HCT116 (cell line): Measurements from ENCODE around the gene MAPKAP1. TPM values are rescaled to one million over a fixed set of nuclear protein-coding genes. Genes with fewer than 3 reads are reported as not detected.

Source experiments
- ATAC-seq: fragments of 200-7000 bp; cut with Tn5 transposase; 2 replicates; pipeline ENCODE4 v1.9.1; 2020; ENCODE audit warnings: mild to moderate bottlenecking, moderate library complexity
- BruUV-seq: library from RNA; stranded (reverse); fragments of 400-500 nt; replicated peaks from 2 replicates; lab custom pipeline; 2021; lab: Mats Ljungman, UMichigan
- CTCF ChIA-PET: fragments of 300-600 bp; sonication (Branson Sonifier 250); formaldehyde crosslinking; loops from one replicate; lab custom pipeline; 2021; ENCODE audit warnings: antibody characterized with exemption; lab: Charles Lee
- POLR2A ChIA-PET: fragments of 300-600, 350-600 bp; sonication (Branson Sonifier 250); formaldehyde crosslinking; loops from one replicate; lab custom pipeline; 2021; ENCODE audit warnings: antibody characterized with exemption; lab: Charles Lee
- RAD21 ChIA-PET, 2 experiments: fragments of 300-600 bp; sonication (Branson Sonifier 250); formaldehyde crosslinking; loops; one replicate each; lab custom pipeline; 2023; ENCODE audit warnings: low total read pairs in 2 of 2; ENCODE audit not compliant: uncharacterized antibody in 2 of 2, unreplicated experiment in 2 of 2, low non-redundant PET in 1 of 2; lab: Charles Lee
- DNase-seq: peaks from one replicate; pipeline ENCODE4 v3.0.0-alpha.2; 2010; ENCODE audit warnings: low read depth, low spot score
- H2AFZ ChIP-seq: fragments of 200-600 bp; shearing (Covaris generic), sonication (generic); 2 replicates; pipeline ENCODE4 v1.6.1; 2017; ENCODE audit warnings: low read depth, mixed run types, mixed read lengths, antibody characterized with exemption, low read length; ENCODE audit not compliant: poor library complexity, severe bottlenecking
- H3K27ac ChIP-seq: 2 replicates; pipeline ENCODE4 v1.5.1; 2012; ENCODE audit warnings: low read depth, low read length
- H3K27me3 ChIP-seq: fragments of 200-600 bp; sonication (generic); 2 replicates; pipeline ENCODE4 v1.6.1; 2016; ENCODE audit warnings: mixed run types, low read length, mixed read lengths; ENCODE audit not compliant: insufficient read depth
- H3K36me3 ChIP-seq, 2 experiments: fragments of 200-500 bp in 1 of 2; fragments of 200-600 bp in 1 of 2; sonication (Bioruptor generic) in 1 of 2; sonication (generic) in 1 of 2; 2 replicates each; pipeline versions ENCODE4 v1.5.1 to v1.6.1; 2014 to 2016; ENCODE audit warnings: low read length in 2 of 2, inconsistent platforms in 1 of 2, mixed read lengths in 1 of 2, mixed run types in 1 of 2; ENCODE audit not compliant: insufficient read depth in 2 of 2, control insufficient read depth in 1 of 2
- H3K4me1 ChIP-seq, 2 experiments: fragments of 200-600 bp in 1 of 2; sonication (generic) in 1 of 2; 2 replicates each; pipeline versions ENCODE4 v1.5.1 to v1.6.1; 2012 to 2017; ENCODE audit warnings: low read length in 2 of 2, inconsistent platforms in 1 of 2, mild to moderate bottlenecking in 1 of 2, mixed read lengths in 1 of 2, mixed run types in 1 of 2, moderate library complexity in 1 of 2; ENCODE audit not compliant: insufficient read depth in 2 of 2, control insufficient read depth in 1 of 2
- H3K4me2 ChIP-seq: fragments of 200-600 bp; sonication (generic); 2 replicates; pipeline ENCODE4 v1.6.1; 2017; ENCODE audit warnings: mixed run types, low read length, mixed read lengths
- H3K4me3 ChIP-seq, 2 experiments: fragments of 200-600 bp in 1 of 2; sonication (generic) in 1 of 2; replicated peaks in 1 of 2; 2 replicates each; pipeline ENCODE4 v1.5.1; 2011 to 2016; ENCODE audit warnings: low read length in 2 of 2, control low read depth in 1 of 2, low read depth in 1 of 2, mild to moderate bottlenecking in 1 of 2, mixed read lengths in 1 of 2, mixed run types in 1 of 2
- H3K79me2 ChIP-seq: fragments of 200-600 bp; sonication (generic); 2 replicates; pipeline ENCODE4 v1.6.1; 2017; ENCODE audit warnings: mild to moderate bottlenecking, mixed run types, low read length, moderate library complexity, mixed read lengths; ENCODE audit not compliant: insufficient read depth
- H3K9ac ChIP-seq: fragments of 200-600 bp; sonication (generic); 2 replicates; pipeline ENCODE4 v1.6.1; 2016; ENCODE audit warnings: low read length, mixed read lengths
- H3K9me2 ChIP-seq: fragments of 200-600 bp; sonication (generic), shearing (Covaris generic); 2 replicates; pipeline ENCODE4 v1.6.1; 2017; ENCODE audit warnings: mixed run types, mild to moderate bottlenecking, moderate library complexity; ENCODE audit not compliant: insufficient read depth
- H3K9me3 ChIP-seq, 2 experiments: fragments of 200-500 bp in 1 of 2; fragments of 200-600 bp in 1 of 2; sonication (Bioruptor generic) in 1 of 2; sonication (generic) in 1 of 2; 2 replicates each; pipeline ENCODE4 v1.6.1; 2014 to 2017; ENCODE audit warnings: low read length in 2 of 2, mixed read lengths in 2 of 2, inconsistent platforms in 1 of 2, low read depth in 1 of 2, mild to moderate bottlenecking in 1 of 2, mixed run types in 1 of 2, moderate library complexity in 1 of 2; ENCODE audit not compliant: control insufficient read depth in 1 of 2, insufficient read depth in 1 of 2
- H4K20me1 ChIP-seq: fragments of 200-600 bp; sonication (generic), shearing (Covaris generic); 2 replicates; pipeline ENCODE4 v1.6.1; 2017; ENCODE audit warnings: mixed run types, mild to moderate bottlenecking, moderate library complexity; ENCODE audit not compliant: insufficient read depth
- CEBPB ChIP-seq: IDR thresholded peaks from 2 replicates; pipeline ENCODE4 v1.6.1; 2012; ENCODE audit warnings: low read depth
- EGR1 ChIP-seq: IDR thresholded peaks from 2 replicates; pipeline ENCODE4 v1.6.1; 2012; ENCODE audit warnings: low read depth
- ELF1 ChIP-seq: IDR thresholded peaks from 2 replicates; pipeline ENCODE4 v1.6.1; 2012; ENCODE audit warnings: low read depth, borderline replicate concordance
- EZH2 ChIP-seq: fragments of 200-600 bp; sonication (generic); IDR thresholded peaks from 2 replicates; pipeline ENCODE4 v1.6.1; 2017; ENCODE audit warnings: antibody characterized with exemption, mixed run types
- EZH2phosphoT487 ChIP-seq: fragments of 200-600 bp; IDR thresholded peaks from 2 replicates; pipeline ENCODE4 v1.6.1; 2018; ENCODE audit warnings: antibody characterized with exemption, borderline replicate concordance
- FOSL1 ChIP-seq: IDR thresholded peaks from 2 replicates; pipeline ENCODE4 v1.6.1; 2012; ENCODE audit warnings: low read depth
- JUND ChIP-seq: IDR thresholded peaks from 2 replicates; pipeline ENCODE4 v1.6.1; 2012
- POLR2A ChIP-seq: IDR thresholded peaks from 2 replicates; pipeline ENCODE4 v1.7.0; 2011; ENCODE audit warnings: borderline replicate concordance; ENCODE audit not compliant: insufficient read depth, insufficient read length; ENCODE audit errors: extremely low read depth
- RAD21 ChIP-seq: IDR thresholded peaks from 2 replicates; pipeline ENCODE4 v1.6.1; 2012; ENCODE audit warnings: low read depth, mild to moderate bottlenecking
- REST ChIP-seq: IDR thresholded peaks from 2 replicates; pipeline ENCODE4 v1.6.1; 2012; ENCODE audit warnings: low read depth
- SIN3A ChIP-seq: IDR thresholded peaks from 2 replicates; pipeline ENCODE4 v1.6.1; 2012; ENCODE audit warnings: low read depth
- SP1 ChIP-seq: IDR thresholded peaks from 2 replicates; pipeline ENCODE4 v1.6.1; 2012; ENCODE audit warnings: low read depth
- SRF ChIP-seq: IDR thresholded peaks from 2 replicates; pipeline ENCODE4 v1.6.1; 2012; ENCODE audit warnings: low read depth
- YY1 ChIP-seq: IDR thresholded peaks from 2 replicates; pipeline ENCODE4 v1.6.1; 2011; ENCODE audit warnings: low read length, low read depth, moderate library complexity, mild to moderate bottlenecking; ENCODE audit not compliant: insufficient replicate concordance; ENCODE audit errors: extremely low read depth
- ZBTB33 ChIP-seq: IDR thresholded peaks from 2 replicates; pipeline ENCODE4 v1.6.1; 2011; ENCODE audit warnings: mild to moderate bottlenecking, low read length, moderate library complexity; ENCODE audit not compliant: insufficient replicate concordance; ENCODE audit errors: extremely low read depth
- ZFX ChIP-seq: fragments of 450-650 bp; IDR thresholded peaks from 2 replicates; pipeline ENCODE4 v1.6.1; 2017
- ZNF274 ChIP-seq: fragments of 200-500 bp; sonication (Bioruptor generic); IDR thresholded peaks from 2 replicates; pipeline ENCODE4 v1.6.1; 2014; ENCODE audit warnings: mild to moderate bottlenecking, low read depth, low read length, inconsistent platforms
- intact Hi-C: fragments of 100-400 bp; cut with micrococcal nuclease; formaldehyde crosslinking; loops from 2 replicates; pipeline ENCODE4 v1.10.0; 2022
- total RNA-seq: library from RNA; stranded (reverse); gene quantifications from one replicate; pipeline ENCODE4 v1.2.1, GENCODE V29; 2021; ENCODE audit not compliant: unreplicated experiment
- TF ChIP-seq, protein P1 (sequence below), 3 experiments: fragments of 200-600 bp in 1 of 3; sonication (generic) in 1 of 3; IDR thresholded peaks in 2 of 3; conservative IDR thresholded peaks in 1 of 3; 2 replicates each; pipeline ENCODE4 v1.5.1; 2012 to 2017; ENCODE audit warnings: low read depth in 2 of 3, low read length in 2 of 3, antibody characterized with exemption in 1 of 3, borderline replicate concordance in 1 of 3, control low read depth in 1 of 3, mild to moderate bottlenecking in 1 of 3, mixed read lengths in 1 of 3, mixed run types in 1 of 3, moderate library complexity in 1 of 3; ENCODE audit not compliant: insufficient read depth in 1 of 3
- TF ChIP-seq, protein P2 (sequence below): IDR thresholded peaks from 2 replicates; pipeline ENCODE4 v1.6.1; 2012
- TF ChIP-seq, protein P3 (sequence below): IDR thresholded peaks from 2 replicates; pipeline ENCODE4 v1.6.1; 2012

Gene MAPKAP1
- total RNA-seq, 1 experiment from 2014 or later = 72.5 TPM

DNA sequence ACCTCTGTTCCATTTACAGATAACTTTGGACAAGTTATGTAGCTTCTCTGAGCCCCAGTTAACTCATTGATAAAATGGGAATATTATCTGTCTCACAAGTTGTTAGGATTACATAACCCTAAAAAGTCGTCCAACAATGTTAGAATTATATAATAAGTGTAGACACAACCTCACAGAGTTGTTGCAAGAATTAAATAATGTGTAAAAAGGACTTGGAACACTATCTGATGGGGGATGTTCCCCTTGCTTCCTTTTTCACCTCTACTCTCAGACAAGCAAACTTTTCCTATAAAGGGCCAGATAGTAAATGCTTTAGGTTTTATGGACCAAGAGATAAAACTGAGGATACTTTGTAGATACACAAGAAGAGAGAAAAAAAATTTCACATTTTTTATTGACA is 251.9 kb downstream of the MAPKAP1 start:
- CTCF ChIA-PET = no interaction called here

More for the DNA sequence above, 251.9 kb downstream of the MAPKAP1 start:
- no peaks in the 10 kb centered on the region for H3K27me3 ChIP-seq
- no peak for ATAC-seq
- H3K79me2 ChIP-seq = no peaks in the 10 kb centered on the region
- intact Hi-C loops = no loop called here
- peaks cover 9 to 13% of the 10 kb centered on the region in 2 experiments; a peak in 2 of 4 replicates for H3K9me3 ChIP-seq
- no peak for TF ChIP-seq SIN3A
- TF ChIP-seq FOSL1 = no peak
- TF ChIP-seq JUND = no peak
- TF ChIP-seq ELF1 = no peak
- no peak for TF ChIP-seq ZBTB33
- TF ChIP-seq EZH2phosphoT487 = no peak
- TF ChIP-seq YY1 = no peak
- TF ChIP-seq, protein P1, sequence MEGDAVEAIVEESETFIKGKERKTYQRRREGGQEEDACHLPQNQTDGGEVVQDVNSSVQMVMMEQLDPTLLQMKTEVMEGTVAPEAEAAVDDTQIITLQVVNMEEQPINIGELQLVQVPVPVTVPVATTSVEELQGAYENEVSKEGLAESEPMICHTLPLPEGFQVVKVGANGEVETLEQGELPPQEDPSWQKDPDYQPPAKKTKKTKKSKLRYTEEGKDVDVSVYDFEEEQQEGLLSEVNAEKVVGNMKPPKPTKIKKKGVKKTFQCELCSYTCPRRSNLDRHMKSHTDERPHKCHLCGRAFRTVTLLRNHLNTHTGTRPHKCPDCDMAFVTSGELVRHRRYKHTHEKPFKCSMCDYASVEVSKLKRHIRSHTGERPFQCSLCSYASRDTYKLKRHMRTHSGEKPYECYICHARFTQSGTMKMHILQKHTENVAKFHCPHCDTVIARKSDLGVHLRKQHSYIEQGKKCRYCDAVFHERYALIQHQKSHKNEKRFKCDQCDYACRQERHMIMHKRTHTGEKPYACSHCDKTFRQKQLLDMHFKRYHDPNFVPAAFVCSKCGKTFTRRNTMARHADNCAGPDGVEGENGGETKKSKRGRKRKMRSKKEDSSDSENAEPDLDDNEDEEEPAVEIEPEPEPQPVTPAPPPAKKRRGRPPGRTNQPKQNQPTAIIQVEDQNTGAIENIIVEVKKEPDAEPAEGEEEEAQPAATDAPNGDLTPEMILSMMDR (IDR thresholded peaks at IDR 0.05 in 2 of 3, conservative IDR thresholded peaks at IDR 0.05 in 1 of 3; ENCODE audit: borderline replicate concordance in 1 of 3, insufficient read depth in 1 of 3, low read depth in 2 of 3, low read length in 2 of 3) = no peak
- no peak for TF ChIP-seq SP1
- no peak for TF ChIP-seq EZH2
- no peak for TF ChIP-seq SRF
- TF ChIP-seq, protein P2, sequence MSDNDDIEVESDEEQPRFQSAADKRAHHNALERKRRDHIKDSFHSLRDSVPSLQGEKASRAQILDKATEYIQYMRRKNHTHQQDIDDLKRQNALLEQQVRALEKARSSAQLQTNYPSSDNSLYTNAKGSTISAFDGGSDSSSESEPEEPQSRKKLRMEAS = no peak
- TF ChIP-seq ZNF274 = no peak
- TF ChIP-seq, protein P3, sequence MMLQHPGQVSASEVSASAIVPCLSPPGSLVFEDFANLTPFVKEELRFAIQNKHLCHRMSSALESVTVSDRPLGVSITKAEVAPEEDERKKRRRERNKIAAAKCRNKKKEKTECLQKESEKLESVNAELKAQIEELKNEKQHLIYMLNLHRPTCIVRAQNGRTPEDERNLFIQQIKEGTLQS = no peak
- TF ChIP-seq EGR1 = no peak
- no peak for TF ChIP-seq RAD21
- no peak for TF ChIP-seq POLR2A
- TF ChIP-seq CEBPB = no peak
- no peak for TF ChIP-seq REST
- TF ChIP-seq ZFX = no peak
- TF ChIP-seq, all 23 proteins: peak for 0
- no TSS peak for BruUV-seq
- no peak overlapping the region for H3K4me3 ChIP-seq
- no peak overlapping the region for H3K4me2 ChIP-seq
- no peak overlapping the region for H2AFZ ChIP-seq
- ChIA-PET RAD21 (no interaction called here), POLR2A (no interaction called here)
- H3K9me2 ChIP-seq = no peaks in the 10 kb centered on the region
- H3K36me3 ChIP-seq = no peaks in the 10 kb centered on the region
- no peak for DNase-seq
- H3K27ac ChIP-seq = no peak overlapping the region
- H4K20me1 ChIP-seq = no peaks in the 10 kb centered on the region
- H3K9ac ChIP-seq = no peak overlapping the region
- H3K4me1 ChIP-seq = no peaks in the 10 kb centered on the region
